Bronchus fibroblast of lung (primary cell): ENCODE results near the gene TRIM38. TPM values are rescaled to one million over a fixed set of nuclear protein-coding genes. Genes with fewer than 3 reads are reported as not detected.

Source experiments
- total RNA-seq: library from RNA; depleted of rRNA; stranded (reverse); fragments of >200 nt; gene quantifications from 2 replicates; pipeline ENCODE4 v1.2.3, GENCODE V29; 2015

The TRIM38 gene
- 3.9 and 4.0 TPM in 2 replicates for total RNA-seq

DNA sequence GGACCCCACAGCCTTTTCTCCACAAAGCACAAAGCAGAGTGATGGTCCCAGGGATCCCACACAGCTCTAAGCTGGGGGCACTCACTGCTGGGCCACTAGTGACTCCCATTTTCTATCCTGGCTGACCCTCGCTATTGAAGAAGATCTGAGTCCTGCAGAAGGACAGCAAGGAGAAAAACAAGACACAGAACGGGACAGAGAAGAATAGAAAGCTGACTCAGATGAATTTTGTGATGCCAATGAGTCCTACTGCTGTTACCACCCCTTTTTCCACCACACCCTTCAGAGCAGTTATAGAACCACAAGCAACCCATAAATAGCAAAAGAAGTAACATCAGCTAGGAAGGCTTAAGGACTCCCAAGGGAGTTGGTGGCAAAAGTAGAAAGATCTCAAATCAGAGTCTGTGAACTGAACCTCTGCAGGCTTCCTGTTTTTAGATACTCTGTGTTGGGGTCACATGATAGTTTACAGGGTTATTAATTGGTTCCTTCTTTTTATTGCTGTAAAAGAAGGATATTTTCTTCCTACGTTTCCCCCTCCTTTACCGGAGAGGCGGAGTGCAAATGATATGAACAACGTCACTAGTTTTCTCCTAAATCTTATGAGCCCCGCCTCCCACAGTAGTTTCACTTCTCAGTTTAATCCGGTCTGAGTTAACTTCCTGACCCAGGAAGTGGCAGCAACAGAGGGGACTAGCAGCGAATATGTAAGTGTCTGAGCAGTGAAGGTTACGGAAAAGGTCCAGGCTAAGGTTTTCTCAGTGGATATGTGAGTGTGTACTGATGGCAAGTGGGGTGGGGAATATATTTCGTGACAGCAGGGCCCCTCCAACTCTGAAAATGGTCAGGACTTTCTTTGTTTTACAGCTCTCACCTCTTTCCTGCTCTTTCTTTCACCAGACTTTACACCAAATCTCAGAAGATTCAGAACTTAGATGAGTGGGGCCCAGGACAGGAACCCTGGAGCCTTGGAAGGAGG, at the start of gene TRIM38:
TSS of gene TRIM38 (plus strand) at position 654 of the 979 bp plus-strand sequence. CDS start 3,721 bp downstream, outside the sequence.

GRCh38 chr6:25930532-25931410, 31.8 kb upstream of the TRIM38 start, which contains the start of gene SLC17A2:
TSS of gene SLC17A2 (minus strand) at chr6:25930691. CDS start at chr6:25925796, 4,895 bp downstream.

Other genes with a start within 250 kb of the TRIM38 start
- gene SLC17A4, start 208.1 kb upstream of the TRIM38 start, total RNA-seq: not detected in 2 replicates
- gene SLC17A1, start 130.8 kb upstream of the TRIM38 start, total RNA-seq: not detected in 2 replicates
- not detected in 2 replicates for gene SLC17A3, start 88.6 kb upstream of the TRIM38 start, total RNA-seq
- gene SLC17A2, start 32.1 kb upstream of the TRIM38 start, total RNA-seq: not detected in 2 replicates
- gene HFE, start 124.6 kb downstream of the TRIM38 start, total RNA-seq: 7.2 and 11.1 TPM in 2 replicates